Measurements from ENCODE around the gene ATXN7. TPM values are rescaled to one million over a fixed set of nuclear protein-coding genes. Genes with fewer than 3 reads are reported as not detected.

The ATXN7 gene
- total RNA-seq, 1 experiment from 2014 or later, result 3.6 TPM

DNA sequence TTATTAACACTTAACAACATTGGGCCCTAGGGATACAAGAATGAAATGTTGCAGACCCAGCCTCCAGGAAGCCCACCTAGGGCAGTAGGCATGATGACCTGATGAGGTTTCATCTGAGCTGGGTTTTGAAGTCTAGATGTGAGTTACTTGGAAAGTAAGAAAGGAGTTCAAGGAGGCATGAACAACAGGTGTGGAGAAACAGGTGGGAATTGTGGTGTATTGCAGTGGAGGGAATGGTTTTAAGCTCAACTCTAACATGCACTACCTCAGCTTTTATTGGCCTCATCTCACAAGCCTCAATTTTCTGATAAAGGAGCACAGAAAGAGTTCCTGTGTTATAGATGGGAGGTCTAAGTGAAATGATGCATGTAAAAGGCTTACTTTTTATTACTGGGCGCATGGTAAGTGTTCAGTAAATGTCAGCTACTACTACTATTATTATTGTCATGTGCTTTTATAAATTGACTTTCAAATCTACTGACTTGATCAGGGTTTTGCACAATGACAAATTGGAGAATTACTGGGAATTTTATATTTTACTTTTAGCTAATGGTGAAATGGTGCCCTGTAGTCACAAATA lies 29.2 kb downstream of the ATXN7 start:
- no peaks in the 10 kb centered on the region for H3K9me2 ChIP-seq (replicated peaks; ENCODE audit: low read length)
- no peak for TF ChIP-seq EZH2 (IDR thresholded peaks at IDR 0.05; ENCODE audit: low read length, unreplicated experiment)
- TF ChIP-seq, protein P1, sequence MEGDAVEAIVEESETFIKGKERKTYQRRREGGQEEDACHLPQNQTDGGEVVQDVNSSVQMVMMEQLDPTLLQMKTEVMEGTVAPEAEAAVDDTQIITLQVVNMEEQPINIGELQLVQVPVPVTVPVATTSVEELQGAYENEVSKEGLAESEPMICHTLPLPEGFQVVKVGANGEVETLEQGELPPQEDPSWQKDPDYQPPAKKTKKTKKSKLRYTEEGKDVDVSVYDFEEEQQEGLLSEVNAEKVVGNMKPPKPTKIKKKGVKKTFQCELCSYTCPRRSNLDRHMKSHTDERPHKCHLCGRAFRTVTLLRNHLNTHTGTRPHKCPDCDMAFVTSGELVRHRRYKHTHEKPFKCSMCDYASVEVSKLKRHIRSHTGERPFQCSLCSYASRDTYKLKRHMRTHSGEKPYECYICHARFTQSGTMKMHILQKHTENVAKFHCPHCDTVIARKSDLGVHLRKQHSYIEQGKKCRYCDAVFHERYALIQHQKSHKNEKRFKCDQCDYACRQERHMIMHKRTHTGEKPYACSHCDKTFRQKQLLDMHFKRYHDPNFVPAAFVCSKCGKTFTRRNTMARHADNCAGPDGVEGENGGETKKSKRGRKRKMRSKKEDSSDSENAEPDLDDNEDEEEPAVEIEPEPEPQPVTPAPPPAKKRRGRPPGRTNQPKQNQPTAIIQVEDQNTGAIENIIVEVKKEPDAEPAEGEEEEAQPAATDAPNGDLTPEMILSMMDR (conservative IDR thresholded peaks at IDR 0.05; ENCODE audit: low read depth, low read length), result no peak
- no peak for TF ChIP-seq EZH2phosphoT487 (IDR thresholded peaks at IDR 0.05; ENCODE audit: borderline replicate concordance, low read length)
- H3K36me3 ChIP-seq (ENCODE audit: low read depth, low read length), result no peaks in the 10 kb centered on the region
- H3K4me3 ChIP-seq (ENCODE audit: low read length), result no peak overlapping the region
- no TSS peak for BruUV-seq (replicated peaks)
- no peaks in the 10 kb centered on the region for H4K20me1 ChIP-seq (ENCODE audit: low read length)
- POLR2A ChIA-PET (ENCODE audit: unreplicated experiment), result no interaction called here
- H3K27ac ChIP-seq (ENCODE audit: low read length), result no peak overlapping the region
- H2AFZ ChIP-seq (ENCODE audit: low read length), result no peak overlapping the region
- no peak overlapping the region for H3K4me2 ChIP-seq (ENCODE audit: low read length)
- no peak overlapping the region for H3K9ac ChIP-seq (ENCODE audit: low read length)
- no peaks in the 10 kb centered on the region for H3K27me3 ChIP-seq (ENCODE audit: low read length)
- DNase-seq (no peak), ATAC-seq (no peak)
- no peaks in the 10 kb centered on the region for H3F3A ChIP-seq (ENCODE audit: low read length, unreplicated experiment)
- no peaks in the 10 kb centered on the region for H3K4me1 ChIP-seq (ENCODE audit: insufficient read depth, low read length)
- H3K9me3 ChIP-seq (ENCODE audit: low read length), result no peaks in the 10 kb centered on the region
- intact Hi-C loops (cut with micrococcal nuclease), result no loop called here
- CTCF ChIA-PET, result no interaction called here
- H3K79me2 ChIP-seq (ENCODE audit: low read length), result no peaks in the 10 kb centered on the region

DNA sequence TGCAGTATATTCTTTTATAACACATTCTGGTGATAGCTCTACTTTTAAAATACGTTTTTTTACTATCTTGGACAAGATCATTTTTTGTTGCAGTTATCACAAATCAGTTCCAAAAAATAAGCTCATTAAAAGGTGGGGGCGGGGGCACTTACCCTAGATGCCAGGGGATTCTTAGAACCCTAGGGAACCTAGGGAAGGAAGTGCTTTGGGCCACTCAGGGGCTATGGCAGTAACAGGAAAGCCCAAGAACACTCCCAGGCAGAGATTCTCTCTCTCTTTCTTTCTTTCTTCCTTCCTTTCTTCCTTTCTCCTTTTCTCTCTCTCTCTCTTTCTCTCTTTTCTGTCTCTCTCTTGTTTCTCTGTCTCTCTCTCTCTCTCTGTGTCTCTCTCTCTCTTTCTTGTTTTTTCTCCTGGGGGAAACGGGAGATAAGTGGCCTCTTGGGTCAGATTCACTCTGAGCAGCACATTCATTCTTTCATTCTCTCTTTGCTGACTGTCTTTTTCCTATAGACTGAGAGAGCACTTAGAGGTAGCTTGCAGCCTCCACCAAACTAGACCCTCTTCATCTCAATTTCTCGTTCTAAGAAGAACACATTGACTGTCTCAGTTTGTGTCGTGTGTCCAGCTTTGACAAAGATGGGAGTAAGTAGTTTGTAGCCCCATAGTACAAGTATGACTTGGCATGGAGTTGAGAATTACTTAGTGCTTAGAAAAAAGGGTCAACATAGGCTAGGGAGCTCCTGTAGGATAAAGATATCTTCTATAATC lies 31.9 kb downstream of the ATXN7 start:
- CTCF ChIA-PET, result no interaction called here

More for the DNA sequence above, 31.9 kb downstream of the ATXN7 start:
- ATAC-seq (no peak), DNase-seq (no peak)
- POLR2A ChIA-PET (ENCODE audit: unreplicated experiment), result interaction anchor here (0.6 kb wide), 1 partner anchor 19 kb away, joined by 19 read pairs; no protein-coding TSS in a partner anchor
- Histone ChIP-seq H3K79me2 (ENCODE audit: low read length) (no peaks in the 10 kb centered on the region), H3K4me3 (ENCODE audit: low read length) (no peak overlapping the region), H4K20me1 (ENCODE audit: low read length) (no peaks in the 10 kb centered on the region), H2AFZ (ENCODE audit: low read length) (no peak overlapping the region), H3K27ac (ENCODE audit: low read length) (no peak overlapping the region), H3K4me2 (ENCODE audit: low read length) (no peak overlapping the region), H3K9ac (ENCODE audit: low read length) (no peak overlapping the region), H3K4me1 (ENCODE audit: insufficient read depth, low read length) (no peaks in the 10 kb centered on the region), H3K9me2 (replicated peaks; ENCODE audit: low read length) (no peaks in the 10 kb centered on the region), H3F3A (ENCODE audit: low read length, unreplicated experiment) (no peaks in the 10 kb centered on the region), H3K9me3 (ENCODE audit: low read length) (no peaks in the 10 kb centered on the region), H3K27me3 (ENCODE audit: low read length) (no peaks in the 10 kb centered on the region), H3K36me3 (ENCODE audit: low read depth, low read length) (no peaks in the 10 kb centered on the region)
- intact Hi-C loops (cut with micrococcal nuclease), result no loop called here
- TF ChIP-seq, protein P1 (conservative IDR thresholded peaks at IDR 0.05; ENCODE audit: low read depth, low read length), result no peak
- TF ChIP-seq EZH2 (IDR thresholded peaks at IDR 0.05; ENCODE audit: low read length, unreplicated experiment), result no peak
- no TSS peak for BruUV-seq (replicated peaks)
